K562 (cell line): ENCODE measurements around the gene MTHFR.

ENCODE experiments used
- CEBPZ ChIP-seq: fragments of 150-350 bp; IDR thresholded peaks from 2 replicates; pipeline ENCODE4 v1.6.1; 2014; ENCODE audit warnings: low read depth, mild to moderate bottlenecking, low read length, borderline replicate concordance
- CTCF ChIP-seq, 3 experiments: IDR thresholded peaks in 2 of 3; conservative IDR thresholded peaks in 1 of 3; 2 replicates each; pipeline ENCODE4 v1.5.1; 2011 to 2012; ENCODE audit warnings: low read length in 3 of 3, mild to moderate bottlenecking in 3 of 3, control low read depth in 2 of 3, improper control_type of control experiment in 1 of 3, inconsistent platforms in 1 of 3, low read depth in 1 of 3, mixed read lengths in 1 of 3, moderate library complexity in 1 of 3; ENCODE audit not compliant: insufficient read depth in 2 of 3
- TF ChIP-seq, protein P1 (sequence below): sonication (generic); formaldehyde crosslinking; IDR thresholded peaks from 2 replicates; pipeline ENCODE4 v1.8.0; 2023; ENCODE audit warnings: mild to moderate bottlenecking, missing genetic modification reagents

GRCh38 chr1:11736746-11737639, 68.8 kb downstream of the MTHFR start:
- TF ChIP-seq CTCF (IDR thresholded peaks at IDR 0.05 in 2 of 3, conservative IDR thresholded peaks at IDR 0.05 in 1 of 3; ENCODE audit: insufficient read depth in 2 of 3, low read depth in 1 of 3, low read length in 3 of 3) (0 out of 6 replicates have a peak, but pooled peaks of 1 of the 3 experiments have one; percentile 4), CEBPZ (no peak)
- TF ChIP-seq, protein P1, sequence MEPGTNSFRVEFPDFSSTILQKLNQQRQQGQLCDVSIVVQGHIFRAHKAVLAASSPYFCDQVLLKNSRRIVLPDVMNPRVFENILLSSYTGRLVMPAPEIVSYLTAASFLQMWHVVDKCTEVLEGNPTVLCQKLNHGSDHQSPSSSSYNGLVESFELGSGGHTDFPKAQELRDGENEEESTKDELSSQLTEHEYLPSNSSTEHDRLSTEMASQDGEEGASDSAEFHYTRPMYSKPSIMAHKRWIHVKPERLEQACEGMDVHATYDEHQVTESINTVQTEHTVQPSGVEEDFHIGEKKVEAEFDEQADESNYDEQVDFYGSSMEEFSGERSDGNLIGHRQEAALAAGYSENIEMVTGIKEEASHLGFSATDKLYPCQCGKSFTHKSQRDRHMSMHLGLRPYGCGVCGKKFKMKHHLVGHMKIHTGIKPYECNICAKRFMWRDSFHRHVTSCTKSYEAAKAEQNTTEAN (CRISPR knock-in tag): no peak
